HG03064 (cell line): ENCODE data around the gene NUTM2A.
"Not testable (repeated sequence)": the region's sequence is repeated elsewhere in the genome, so short reads cannot be mapped to it uniquely, and the experiment has no call there.

Experiments
- ATAC-seq: cut with Tn5 transposase; IDR thresholded peaks from one replicate; pipeline ENCODE4 v1.9.1; 2021; ENCODE audit warnings: low read depth; ENCODE audit not compliant: unreplicated experiment

Gene NUTM2A

GRCh38 chr10:87225148-87225547, at the start of gene NUTM2A:
Gene NUTM2A, plus strand, starts transcription at chr10:87225448. Its CDS starts 383 bp downstream, at chr10:87225831.
- ATAC-seq, result not testable (repeated sequence)

GRCh38 chr10:87177587-87177986, 47.7 kb upstream of the NUTM2A start:
- ATAC-seq, result not testable (repeated sequence)

- ATAC-seq, result not testable (repeated sequence)
These were observed 40.8 kb upstream of the NUTM2A start for GRCh38 chr10:87184421-87184820.

GRCh38 chr10:87186016-87186415, 39.2 kb upstream of the NUTM2A start:
- ATAC-seq, result not testable (repeated sequence)

- not testable (repeated sequence) for ATAC-seq
These were observed 37.7 kb upstream of the NUTM2A start for GRCh38 chr10:87187573-87187972.

GRCh38 chr10:87191841-87192240, 33.4 kb upstream of the NUTM2A start:
- ATAC-seq, result not testable (repeated sequence)

- not testable (repeated sequence) for ATAC-seq
These were observed 24.3 kb upstream of the NUTM2A start for GRCh38 chr10:87200924-87201323.

- ATAC-seq, result not testable (repeated sequence)
These were observed 20.4 kb upstream of the NUTM2A start for GRCh38 chr10:87204801-87205200.

- ATAC-seq, result not testable (repeated sequence)
These were observed 18.3 kb upstream of the NUTM2A start for GRCh38 chr10:87206922-87207321.

- not testable (repeated sequence) for ATAC-seq
These were observed 14.9 kb upstream of the NUTM2A start for GRCh38 chr10:87210309-87210708.

- not testable (repeated sequence) for ATAC-seq
These were observed 13.4 kb upstream of the NUTM2A start for GRCh38 chr10:87211848-87212247.

- ATAC-seq, result not testable (repeated sequence)
These were observed 12.0 kb upstream of the NUTM2A start for GRCh38 chr10:87213150-87213765.

GRCh38 chr10:87213806-87214205, 11.4 kb upstream of the NUTM2A start:
- ATAC-seq, result not testable (repeated sequence)

- not testable (repeated sequence) for ATAC-seq
These were observed 9.1 kb upstream of the NUTM2A start for GRCh38 chr10:87216120-87216519.

GRCh38 chr10:87219370-87219769, 5.9 kb upstream of the NUTM2A start:
- ATAC-seq, result not testable (repeated sequence)

GRCh38 chr10:87222789-87223188, 2.5 kb upstream of the NUTM2A start:
- ATAC-seq, result not testable (repeated sequence)

- ATAC-seq, result not testable (repeated sequence)
These were observed 3.0 kb downstream of the NUTM2A start for GRCh38 chr10:87228247-87228646.

- not testable (repeated sequence) for ATAC-seq
These were observed 4.0 kb downstream of the NUTM2A start for GRCh38 chr10:87229211-87229610.

- ATAC-seq, result not testable (repeated sequence)
These were observed 9.6 kb downstream of the NUTM2A start for GRCh38 chr10:87234854-87235253.

- not testable (repeated sequence) for ATAC-seq
These were observed 12.0 kb downstream of the NUTM2A start for GRCh38 chr10:87237244-87237643.

GRCh38 chr10:87239346-87239808, 14.1 kb downstream of the NUTM2A start:
- not testable (repeated sequence) for ATAC-seq

GRCh38 chr10:87242192-87242591, 16.9 kb downstream of the NUTM2A start:
- not testable (repeated sequence) for ATAC-seq
